ENCODE data around the gene GMDS.

The GMDS gene

GRCh38 chr6:2133716-2134310 is 111.6 kb downstream of the GMDS start:
- H3K9me3 ChIP-seq (ENCODE audit: control insufficient read depth, insufficient read depth, low read length) = no peaks in the 10 kb centered on the region
- no peak overlapping the region for H3K9ac ChIP-seq (ENCODE audit: low read depth, low read length)
- H3K4me1 ChIP-seq (ENCODE audit: insufficient read depth, low read length) = 0 out of 2 replicates have a peak, but pooled peaks cover 7% of the 10 kb centered on the region
- no peaks in the 10 kb centered on the region for H3K36me3 ChIP-seq (ENCODE audit: insufficient read depth, low read length)

GRCh38 chr6:2132916-2133315 is 112.5 kb downstream of the GMDS start:
- Histone ChIP-seq H3K4me1 (ENCODE audit: insufficient read depth, low read length) (0 out of 2 replicates have a peak, but pooled peaks cover 7% of the 10 kb centered on the region), H3K36me3 (ENCODE audit: insufficient read depth, low read length) (no peaks in the 10 kb centered on the region), H3K9ac (ENCODE audit: low read depth, low read length) (no peak overlapping the region), H3K9me3 (ENCODE audit: control insufficient read depth, insufficient read depth, low read length) (no peaks in the 10 kb centered on the region)

GRCh38 chr6:2132416-2132815 is 113.0 kb downstream of the GMDS start:
- H3K36me3 ChIP-seq (ENCODE audit: insufficient read depth, low read length) = no peaks in the 10 kb centered on the region
- no peak overlapping the region for H3K9ac ChIP-seq (ENCODE audit: low read depth, low read length)
- H3K4me1 ChIP-seq (ENCODE audit: insufficient read depth, low read length) = 0 out of 2 replicates have a peak, but pooled peaks cover 7% of the 10 kb centered on the region
- no peaks in the 10 kb centered on the region for H3K9me3 ChIP-seq (ENCODE audit: control insufficient read depth, insufficient read depth, low read length)

- H3K36me3 ChIP-seq (ENCODE audit: insufficient read depth, low read length) = no peaks in the 10 kb centered on the region
Measured at GRCh38 chr6:2129182-2129621, 116.2 kb downstream of the GMDS start.

GRCh38 chr6:2127484-2127911 is 117.9 kb downstream of the GMDS start:
- no peak overlapping the region for H3K9ac ChIP-seq (ENCODE audit: low read depth, low read length)

More at GRCh38 chr6:2129182-2129621, 116.2 kb downstream of the GMDS start:
- Histone ChIP-seq H3K4me1 (ENCODE audit: insufficient read depth, low read length) (0 out of 2 replicates have a peak, but pooled peaks cover 7% of the 10 kb centered on the region), H3K9ac (ENCODE audit: low read depth, low read length) (no peak overlapping the region), H3K9me3 (ENCODE audit: control insufficient read depth, insufficient read depth, low read length) (no peaks in the 10 kb centered on the region)

GRCh38 chr6:2126351-2126750 is 119.1 kb downstream of the GMDS start:
- no peak overlapping the region for H3K9ac ChIP-seq (ENCODE audit: low read depth, low read length)
- no peaks in the 10 kb centered on the region for H3K36me3 ChIP-seq (ENCODE audit: insufficient read depth, low read length)
- H3K9me3 ChIP-seq (ENCODE audit: control insufficient read depth, insufficient read depth, low read length) = no peaks in the 10 kb centered on the region
- H3K4me1 ChIP-seq (ENCODE audit: insufficient read depth, low read length) = 0 out of 2 replicates have a peak, but pooled peaks cover 7% of the 10 kb centered on the region

More at GRCh38 chr6:2127484-2127911, 117.9 kb downstream of the GMDS start:
- H3K36me3 ChIP-seq (ENCODE audit: insufficient read depth, low read length) = no peaks in the 10 kb centered on the region
- H3K4me1 ChIP-seq (ENCODE audit: insufficient read depth, low read length) = 0 out of 2 replicates have a peak, but pooled peaks cover 7% of the 10 kb centered on the region
- no peaks in the 10 kb centered on the region for H3K9me3 ChIP-seq (ENCODE audit: control insufficient read depth, insufficient read depth, low read length)

- 0 out of 2 replicates have a peak, but pooled peaks cover 7% of the 10 kb centered on the region for H3K4me1 ChIP-seq (ENCODE audit: insufficient read depth, low read length)
- no peaks in the 10 kb centered on the region for H3K9me3 ChIP-seq (ENCODE audit: control insufficient read depth, insufficient read depth, low read length)
- no peak overlapping the region for H3K9ac ChIP-seq (ENCODE audit: low read depth, low read length)
- no peaks in the 10 kb centered on the region for H3K36me3 ChIP-seq (ENCODE audit: insufficient read depth, low read length)
Measured at GRCh38 chr6:2125158-2125557, 120.2 kb downstream of the GMDS start.

- Histone ChIP-seq H3K9ac (ENCODE audit: low read depth, low read length) (no peak overlapping the region), H3K9me3 (ENCODE audit: control insufficient read depth, insufficient read depth, low read length) (no peaks in the 10 kb centered on the region), H3K36me3 (ENCODE audit: insufficient read depth, low read length) (no peaks in the 10 kb centered on the region), H3K4me1 (ENCODE audit: insufficient read depth, low read length) (0 out of 2 replicates have a peak, but pooled peaks cover 3% of the 10 kb centered on the region)
Measured at GRCh38 chr6:2124260-2124709, 121.1 kb downstream of the GMDS start.

- Histone ChIP-seq H3K36me3 (ENCODE audit: insufficient read depth, low read length) (no peaks in the 10 kb centered on the region), H3K4me1 (ENCODE audit: insufficient read depth, low read length) (no peaks in the 10 kb centered on the region), H3K9ac (ENCODE audit: low read depth, low read length) (no peak overlapping the region), H3K9me3 (ENCODE audit: control insufficient read depth, insufficient read depth, low read length) (no peaks in the 10 kb centered on the region)
Measured at GRCh38 chr6:2120912-2121311, 124.5 kb downstream of the GMDS start.

GRCh38 chr6:2119275-2119674 is 126.1 kb downstream of the GMDS start:
- Histone ChIP-seq H3K4me1 (ENCODE audit: insufficient read depth, low read length) (no peaks in the 10 kb centered on the region), H3K9me3 (ENCODE audit: control insufficient read depth, insufficient read depth, low read length) (no peaks in the 10 kb centered on the region), H3K36me3 (ENCODE audit: insufficient read depth, low read length) (no peaks in the 10 kb centered on the region), H3K9ac (ENCODE audit: low read depth, low read length) (no peak overlapping the region)

GRCh38 chr6:2118136-2118535 is 127.3 kb downstream of the GMDS start:
- H3K9me3 ChIP-seq (ENCODE audit: control insufficient read depth, insufficient read depth, low read length) = no peaks in the 10 kb centered on the region
- H3K36me3 ChIP-seq (ENCODE audit: insufficient read depth, low read length) = no peaks in the 10 kb centered on the region
- H3K4me1 ChIP-seq (ENCODE audit: insufficient read depth, low read length) = no peaks in the 10 kb centered on the region
- no peak overlapping the region for H3K9ac ChIP-seq (ENCODE audit: low read depth, low read length)

- Histone ChIP-seq H3K9ac (ENCODE audit: low read depth, low read length) (no peak overlapping the region), H3K9me3 (ENCODE audit: control insufficient read depth, insufficient read depth, low read length) (no peaks in the 10 kb centered on the region), H3K4me1 (ENCODE audit: insufficient read depth, low read length) (no peaks in the 10 kb centered on the region), H3K36me3 (ENCODE audit: insufficient read depth, low read length) (no peaks in the 10 kb centered on the region)
Measured at GRCh38 chr6:2117447-2117846, 128.0 kb downstream of the GMDS start.

- Histone ChIP-seq H3K9me3 (ENCODE audit: control insufficient read depth, insufficient read depth, low read length) (no peaks in the 10 kb centered on the region), H3K36me3 (ENCODE audit: insufficient read depth, low read length) (no peaks in the 10 kb centered on the region), H3K4me1 (ENCODE audit: insufficient read depth, low read length) (no peaks in the 10 kb centered on the region), H3K9ac (ENCODE audit: low read depth, low read length) (no peak overlapping the region)
Measured at GRCh38 chr6:2116496-2116895, 128.9 kb downstream of the GMDS start.

- Histone ChIP-seq H3K4me1 (ENCODE audit: insufficient read depth, low read length) (no peaks in the 10 kb centered on the region), H3K36me3 (ENCODE audit: insufficient read depth, low read length) (no peaks in the 10 kb centered on the region), H3K9ac (ENCODE audit: low read depth, low read length) (no peak overlapping the region), H3K9me3 (ENCODE audit: control insufficient read depth, insufficient read depth, low read length) (no peaks in the 10 kb centered on the region)
Measured at GRCh38 chr6:2114100-2114499, 131.3 kb downstream of the GMDS start.

GRCh38 chr6:2111162-2111677 is 134.2 kb downstream of the GMDS start:
- Histone ChIP-seq H3K9ac (ENCODE audit: low read depth, low read length) (no peak overlapping the region), H3K4me1 (ENCODE audit: insufficient read depth, low read length) (no peaks in the 10 kb centered on the region), H3K36me3 (ENCODE audit: insufficient read depth, low read length) (no peaks in the 10 kb centered on the region), H3K9me3 (ENCODE audit: control insufficient read depth, insufficient read depth, low read length) (no peaks in the 10 kb centered on the region)
